HepG2 (cell line): ENCODE results near the gene THSD4. TPM values are rescaled to one million over a fixed set of nuclear protein-coding genes. Genes with fewer than 3 reads are reported as not detected.

Experiments
- ATAC-seq: fragments of 200-7000 bp; cut with Tn5 transposase; 3 replicates; pipeline ENCODE4 v1.9.1; 2020; ENCODE audit warnings: mild to moderate bottlenecking, moderate library complexity
- BruUV-seq: library from RNA; stranded (reverse); fragments of 400-500 nt; replicated peaks from 2 replicates; lab custom pipeline; 2021; lab: Mats Ljungman, UMichigan
- CTCF ChIA-PET: fragments of 300-600 bp; formaldehyde crosslinking; extraction: SDS; loops from one replicate; lab custom pipeline; 2021; ENCODE audit warnings: low total read pairs, inconsistent platforms, low intra/inter-chr PET ratio; lab: Yijun Ruan, JAX
- POLR2A ChIA-PET: fragments of 350-600 bp; sonication (Branson Sonifier 250); formaldehyde crosslinking; loops from one replicate; lab custom pipeline; 2020; ENCODE audit warnings: antibody characterized with exemption, inconsistent platforms; lab: Yijun Ruan, JAX
- DNase-seq: peaks from one replicate; pipeline ENCODE4 v3.0.0-alpha.2; 2015; ENCODE audit warnings: low spot score
- FAIRE-seq: peaks from 3 replicates; lab custom pipeline; 2011; peaks lifted over from hg19 to GRCh38; lab: Jason Lieb, UNC
- H2AFZ ChIP-seq: one replicate; pipeline ENCODE4 v1.6.1; 2011; ENCODE audit warnings: low read length, inconsistent platforms
- H3K27ac ChIP-seq: fragments of 300-600 bp; 3 replicates; pipeline ENCODE4 v1.8.0; 2011; ENCODE audit warnings: mixed run types, mild to moderate bottlenecking, mixed read lengths, low read length, inconsistent platforms; ENCODE audit not compliant: insufficient read depth; ENCODE audit errors: extremely low read length
- H3K27me3 ChIP-seq, 2 experiments: fragments of 200-600 bp in 1 of 2; 2 replicates in 1 of 2; 3 replicates in 1 of 2; pipeline versions ENCODE4 v1.6.0 to v1.8.0; 2011; ENCODE audit warnings: low read length in 2 of 2, mild to moderate bottlenecking in 2 of 2, moderate library complexity in 2 of 2, inconsistent platforms in 1 of 2; ENCODE audit not compliant: insufficient read depth in 2 of 2, control insufficient read depth in 1 of 2
- H3K36me3 ChIP-seq, 2 experiments: fragments of 200-600 bp in 1 of 2; replicated peaks in 1 of 2; 2 replicates in 1 of 2; 3 replicates in 1 of 2; pipeline versions ENCODE4 v1.5.1 to v1.8.0; 2011; ENCODE audit warnings: low read length in 2 of 2, inconsistent platforms in 1 of 2; ENCODE audit not compliant: insufficient read depth in 2 of 2, control insufficient read depth in 1 of 2
- H3K4me1 ChIP-seq: 2 replicates; pipeline ENCODE4 v1.5.1; 2012; ENCODE audit warnings: low read length, inconsistent platforms; ENCODE audit not compliant: insufficient read depth
- H3K4me2 ChIP-seq: 2 replicates; pipeline ENCODE4 v1.6.0; 2011; ENCODE audit warnings: low read depth, low read length, inconsistent platforms
- H3K4me3 ChIP-seq, 3 experiments: fragments of 200-600 bp in 1 of 3; sonication (generic), shearing (Covaris generic) in 1 of 3; replicated peaks in 1 of 3; 2 replicates each; pipeline ENCODE4 v1.5.1; 2011 to 2016; ENCODE audit warnings: low read length in 3 of 3, inconsistent platforms in 2 of 3, low read depth in 2 of 3, mild to moderate bottlenecking in 2 of 3, control low read depth in 1 of 3, mixed read lengths in 1 of 3; ENCODE audit not compliant: insufficient read depth in 1 of 3
- H3K79me2 ChIP-seq: one replicate; pipeline ENCODE4 v1.6.1; 2011; ENCODE audit warnings: low read length, inconsistent platforms; ENCODE audit not compliant: insufficient read depth
- H3K9ac ChIP-seq: 2 replicates; pipeline ENCODE4 v1.6.0; 2011; ENCODE audit warnings: mild to moderate bottlenecking, low read depth, low read length, inconsistent platforms; ENCODE audit not compliant: insufficient read depth
- H3K9me3 ChIP-seq: 2 replicates; pipeline ENCODE4 v1.5.1; 2012; ENCODE audit warnings: mild to moderate bottlenecking, low read length
- H4K20me1 ChIP-seq: 2 replicates; pipeline ENCODE4 v1.6.0; 2011; ENCODE audit warnings: inconsistent platforms, mild to moderate bottlenecking, low read length, moderate library complexity; ENCODE audit not compliant: insufficient read depth
- BATF2 ChIP-seq: sonication (generic); formaldehyde crosslinking; IDR thresholded peaks from 2 replicates; pipeline ENCODE4 v1.8.0; 2022; ENCODE audit warnings: mild to moderate bottlenecking, missing genetic modification reagents, moderate library complexity
- CHD2 ChIP-seq: IDR thresholded peaks from 2 replicates; pipeline ENCODE4 v1.6.1; 2011; ENCODE audit warnings: low read depth, low read length, improper control_type of control experiment
- CSRNP1 ChIP-seq: sonication (generic); formaldehyde crosslinking; IDR thresholded peaks from 2 replicates; pipeline ENCODE4 v1.8.1; 2023; ENCODE audit warnings: mild to moderate bottlenecking, missing genetic modification reagents
- SMAD9 ChIP-seq: sonication (generic); formaldehyde crosslinking; IDR thresholded peaks from 2 replicates; pipeline ENCODE4 v1.5.1; 2020; ENCODE audit warnings: mild to moderate bottlenecking, missing genetic modification reagents
- ZNF441 ChIP-seq: sonication (generic); formaldehyde crosslinking; IDR thresholded peaks from 2 replicates; pipeline ENCODE4 v1.7.0; 2021; ENCODE audit warnings: missing genetic modification reagents, borderline replicate concordance
- ZNF616 ChIP-seq: sonication (generic); formaldehyde crosslinking; IDR thresholded peaks from 2 replicates; pipeline ENCODE4 v1.5.0; 2020; ENCODE audit warnings: low read depth, mild to moderate bottlenecking, missing genetic modification reagents
- WGBS: methylation state at CpG from one replicate; pipeline ENCODE4 v1.1.6; 2017; ENCODE audit warnings: low lambda C conversion rate; 5-methylcytosine and 5-hydroxymethylcytosine counted together
- in situ Hi-C: cut with HindIII; loops from 2 replicates; pipeline ENCODE4 v1.10.0; 2017; ENCODE audit warnings: low pct_unique_long_range_greater_than_20kb; ENCODE audit not compliant: extremely low pct_ligation_motif_present
- intact Hi-C: fragments of 100-400 bp; cut with micrococcal nuclease; formaldehyde crosslinking; loops from one replicate; pipeline ENCODE4 v1.10.0; 2022; ENCODE audit not compliant: unreplicated experiment
- polyA plus RNA-seq, 8 experiments: library from polyadenylated mRNA; depleted of rRNA in 3 of 8; stranded (reverse) in 7 of 8; unstranded in 1 of 8; fragments of >200 nt; fragmentation: Illumina TruSeq in 4 of 8; extraction: Trizol in 4 of 8; gene quantifications; 2 replicates each; pipeline versions ENCODE4 v1.2.1 to v1.2.3, GENCODE V29; 2011 to 2016; ENCODE audit warnings: low read depth in 4 of 8, missing spikeins in 1 of 8, mixed read lengths in 1 of 8; ENCODE audit not compliant: insufficient read depth in 1 of 8
- total RNA-seq, 5 experiments: library from RNA; depleted of rRNA; stranded (reverse); fragments of >200 nt; fragmentation: Illumina TruSeq; extraction: Trizol; gene quantifications; 2 replicates each; pipeline ENCODE4 v1.2.3, GENCODE V29; 2016; ENCODE audit warnings: low read depth in 1 of 5

The THSD4 gene
- total and polyA plus RNA-seq, 2 of the 13 experiments (the other 11 are each of a cell fraction or from before 2014, with no cell fraction given), result 0.07 to 0.21 TPM

GRCh38 chr15:71664622-71665021 lies 549.4 kb downstream of the THSD4 start:
- H3K4me1 ChIP-seq, result peaks cover 42% of the 10 kb centered on the region
- peaks cover 4% of the 10 kb centered on the region for H3K9me3 ChIP-seq
- DNase-seq (no peak), FAIRE-seq (no peak), ATAC-seq (no peak)
- 0 out of 5 replicates have a peak, but pooled peaks cover 0 to 2% of the 10 kb centered on the region in 2 experiments for H3K27me3 ChIP-seq
- 91% methylated on average over 1 of the region's 1 CpG for WGBS
- POLR2A ChIA-PET, result no interaction called here
- no peak overlapping the region for H3K4me2 ChIP-seq
- no peaks in the 10 kb centered on the region for H4K20me1 ChIP-seq
- intact Hi-C loops, result no loop called here
- TF ChIP-seq SMAD9 (CRISPR knock-in tag) (no peak), CSRNP1 (CRISPR knock-in tag) (no peak), ZNF441 (CRISPR knock-in tag) (no peak), BATF2 (no peak), ZNF616 (CRISPR knock-in tag) (no peak), CHD2 (no peak)
- TF ChIP-seq, all 625 proteins: peak for 0
- CTCF ChIA-PET, result no interaction called here
- Histone ChIP-seq H3K9ac (no peak overlapping the region), H3K79me2 (no peaks in the 10 kb centered on the region), H3K36me3 (no peaks in the 10 kb centered on the region), H3K4me3 (no peak overlapping the region), H3K27ac (no peak overlapping the region), H2AFZ (no peak overlapping the region)
- in situ Hi-C loops, result loop anchor here (5.0 kb wide), 1 partner anchor 217 kb away; no protein-coding TSS in a partner anchor
- BruUV-seq, result no TSS peak
